Superior temporal gyrus (tissue), 1 donor: ENCODE measurements around the gene SMG9.

ENCODE experiments used
- DNase-seq: peaks from one replicate; pipeline ENCODE4 v3.0.0-alpha.2; 2016; ENCODE audit errors: extremely low spot score

Gene SMG9

GRCh38 chr19:43752287-43752875, 2.4 kb downstream of the SMG9 start:
- no peak for DNase-seq

DNA sequence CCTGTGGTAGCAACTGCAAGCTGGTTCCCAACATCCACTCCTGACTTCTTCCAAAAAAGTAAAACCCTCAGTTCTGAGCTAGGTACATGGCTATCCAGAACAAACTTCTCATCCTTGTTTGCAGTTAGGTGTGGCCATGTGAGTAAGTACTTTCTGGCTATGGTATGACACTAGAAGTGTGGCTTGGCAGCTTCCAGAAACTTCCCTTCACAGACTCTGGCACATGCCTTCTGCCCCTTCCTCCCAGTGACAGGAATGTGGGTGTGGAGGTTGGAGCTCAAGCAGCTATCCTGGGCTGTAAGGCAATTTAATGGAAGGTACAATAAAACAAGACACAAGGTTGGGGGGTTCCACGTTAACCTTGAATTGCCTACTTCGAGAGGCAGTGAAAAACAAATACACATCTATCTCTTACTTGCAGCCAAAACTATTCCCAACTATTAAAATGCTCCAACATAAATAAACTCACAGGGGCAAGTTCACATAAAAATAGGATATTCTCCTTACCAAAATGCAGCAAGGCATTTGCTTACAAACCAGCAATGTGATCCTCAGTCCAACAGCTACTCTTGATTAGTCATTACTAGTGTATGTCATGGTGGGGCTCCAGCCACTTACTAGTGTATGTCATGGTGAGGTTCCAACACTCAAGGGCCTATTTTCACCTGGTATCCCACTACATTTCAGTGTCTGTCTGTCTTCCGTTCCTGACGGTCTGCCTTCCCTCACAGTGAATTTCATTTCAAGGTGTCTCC, 3.1 kb downstream of the SMG9 start:
- DNase-seq, result no peak

GRCh38 chr19:43749898-43750297, 4.9 kb downstream of the SMG9 start:
- DNase-seq, result no peak

GRCh38 chr19:43749152-43749551, 5.6 kb downstream of the SMG9 start:
- DNase-seq, result no peak

DNA sequence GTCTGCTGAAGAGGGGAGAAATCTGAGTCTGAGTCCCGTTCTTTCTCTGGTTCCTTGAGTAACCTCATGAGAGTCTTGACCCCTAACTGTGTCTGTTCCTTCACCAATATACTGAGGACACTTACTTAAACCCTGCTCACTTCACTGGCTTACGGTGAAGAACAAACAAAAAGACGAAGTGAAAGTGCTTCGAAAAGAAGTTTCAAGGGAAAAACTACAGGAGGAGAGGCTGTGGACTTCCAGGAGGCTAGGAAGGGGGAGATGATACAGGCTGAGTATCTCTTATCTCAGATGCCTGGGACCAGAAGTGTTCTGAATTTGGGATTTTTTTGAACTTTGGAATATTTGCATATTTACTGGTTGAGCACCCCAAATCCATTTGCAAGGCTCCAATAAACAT, 6.1 kb downstream of the SMG9 start:
- DNase-seq, result no peak

GRCh38 chr19:43748205-43748594, 6.6 kb downstream of the SMG9 start:
- DNase-seq, result no peak

GRCh38 chr19:43747557-43748204, 7.1 kb downstream of the SMG9 start:
- no peak for DNase-seq

DNA sequence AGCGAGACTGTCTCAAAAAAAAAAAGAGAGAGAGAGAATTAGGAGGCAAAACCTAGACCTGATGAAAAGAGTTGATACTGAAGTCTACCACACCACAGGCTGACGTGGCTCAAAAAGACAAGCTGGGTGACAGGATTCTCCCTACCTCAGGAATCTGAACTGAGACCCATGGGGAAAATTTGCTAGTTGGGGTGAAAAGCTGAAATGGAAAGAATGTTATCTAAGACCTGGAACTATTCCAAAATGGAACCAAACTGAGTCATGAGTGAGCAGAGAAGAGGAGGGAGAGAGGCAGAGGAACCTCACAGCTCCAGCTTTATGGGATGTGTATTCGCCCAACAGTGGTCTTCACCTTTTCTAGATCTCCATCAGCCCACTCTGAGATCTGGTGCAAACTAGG, 11.7 kb downstream of the SMG9 start:
- peak; percentile 20 for DNase-seq

GRCh38 chr19:43741075-43741825, 13.5 kb downstream of the SMG9 start:
- no peak for DNase-seq

- DNase-seq, result no peak
Observed at GRCh38 chr19:43739439-43740235, 15.1 kb downstream of the SMG9 start.

GRCh38 chr19:43738780-43739211, 16.0 kb downstream of the SMG9 start:
- no peak for DNase-seq

- no peak for DNase-seq
Observed at GRCh38 chr19:43735957-43736356, 18.8 kb downstream of the SMG9 start.

GRCh38 chr19:43735013-43735412, 19.7 kb downstream of the SMG9 start:
- no peak for DNase-seq

GRCh38 chr19:43731846-43732245, 22.9 kb downstream of the SMG9 start:
- DNase-seq, result no peak

DNA sequence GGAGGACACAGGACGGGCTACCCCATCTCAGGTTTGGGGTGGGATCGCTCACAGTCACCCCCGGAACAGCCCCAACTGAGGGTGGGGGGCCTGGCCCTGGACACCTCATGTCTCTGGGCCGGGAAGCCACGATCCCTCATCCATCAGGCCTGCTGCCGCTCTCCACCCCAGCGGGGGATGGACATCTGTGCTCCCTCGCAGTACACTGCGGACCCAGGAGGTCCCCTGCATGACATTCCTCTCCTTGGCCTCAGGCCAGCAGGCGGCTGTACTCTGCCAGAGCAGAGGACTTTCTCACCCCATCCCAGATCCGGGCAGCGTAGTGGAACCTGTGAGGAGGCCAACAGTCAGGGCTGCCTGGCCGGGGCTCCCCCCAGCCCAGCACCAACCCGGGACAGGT, 23.4 kb downstream of the SMG9 start:
- DNase-seq, result no peak

DNA sequence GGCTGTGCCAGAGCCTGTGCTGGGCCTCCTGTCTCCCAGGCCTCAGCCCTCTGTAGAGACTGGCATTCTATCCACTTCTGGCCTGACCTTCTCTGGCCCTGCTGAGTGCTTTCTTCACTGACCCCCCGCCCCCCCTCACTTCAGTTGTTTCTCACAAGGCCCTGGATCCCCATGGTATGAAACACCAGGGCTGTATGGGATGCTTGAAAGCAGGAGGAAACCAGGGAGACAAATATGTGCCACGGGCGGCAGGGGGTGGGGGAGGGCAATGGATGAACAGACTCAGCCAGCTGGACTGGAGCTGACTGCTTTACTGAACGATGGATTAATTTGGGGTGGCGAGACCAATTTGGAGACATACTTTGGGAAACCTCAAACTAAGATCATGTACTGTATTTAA, 24.8 kb downstream of the SMG9 start:
- no peak for DNase-seq

DNA sequence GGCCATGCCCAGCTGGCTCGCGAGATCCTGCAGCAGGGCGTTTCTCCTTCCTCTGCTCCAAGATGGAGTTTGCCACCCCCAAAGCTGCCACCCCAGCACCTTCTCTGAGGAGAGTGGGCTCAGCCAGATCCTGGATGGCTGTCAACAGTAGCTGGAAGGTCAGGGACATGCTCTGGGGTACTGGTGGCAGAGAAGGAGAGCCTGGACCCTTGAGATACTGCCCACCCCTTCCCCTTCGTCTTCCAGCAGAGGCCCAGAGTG, 27.2 kb downstream of the SMG9 start:
- DNase-seq, result no peak

GRCh38 chr19:43726736-43727592, 27.8 kb downstream of the SMG9 start:
- DNase-seq, result no peak

DNA sequence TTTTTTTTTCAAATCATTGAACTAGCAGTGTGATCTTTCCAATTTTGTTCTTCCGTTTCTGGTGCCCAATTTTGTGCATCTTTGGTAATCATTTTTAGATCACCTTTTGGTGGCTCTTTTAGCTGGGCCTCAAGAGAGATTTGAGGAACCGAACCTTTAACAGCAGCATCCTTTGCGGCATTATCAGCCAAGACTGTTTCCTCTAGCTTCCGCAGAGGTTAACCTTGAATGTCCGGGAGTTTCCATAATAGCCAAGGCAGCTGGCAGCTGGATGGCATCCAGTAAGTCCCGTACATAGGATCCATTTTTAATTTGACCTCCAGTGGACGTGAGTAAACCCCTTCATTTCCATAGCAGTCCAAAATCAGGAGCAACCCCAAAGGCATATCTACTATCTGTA, 29.3 kb downstream of the SMG9 start:
- no peak for DNase-seq

DNA sequence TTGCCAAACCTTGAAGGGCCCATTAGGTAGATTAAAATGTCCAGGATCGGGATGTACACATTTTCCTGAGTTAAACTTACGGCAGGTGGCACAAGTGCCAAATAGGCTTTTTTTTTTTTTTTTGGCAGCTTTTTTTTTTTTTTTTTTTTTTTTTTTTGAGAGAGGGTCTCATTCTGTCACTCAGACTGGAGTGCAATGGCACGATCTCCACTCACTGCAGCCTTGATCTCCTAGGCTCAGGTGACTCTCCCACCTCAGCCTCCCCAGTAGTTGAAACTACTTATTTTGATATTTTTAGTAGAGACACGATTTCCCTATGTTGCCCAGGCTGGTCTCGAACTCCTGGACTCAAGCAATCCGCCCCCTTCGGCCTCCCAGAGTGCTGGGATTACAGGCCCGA, 29.9 kb downstream of the SMG9 start:
- DNase-seq, result no peak

DNA sequence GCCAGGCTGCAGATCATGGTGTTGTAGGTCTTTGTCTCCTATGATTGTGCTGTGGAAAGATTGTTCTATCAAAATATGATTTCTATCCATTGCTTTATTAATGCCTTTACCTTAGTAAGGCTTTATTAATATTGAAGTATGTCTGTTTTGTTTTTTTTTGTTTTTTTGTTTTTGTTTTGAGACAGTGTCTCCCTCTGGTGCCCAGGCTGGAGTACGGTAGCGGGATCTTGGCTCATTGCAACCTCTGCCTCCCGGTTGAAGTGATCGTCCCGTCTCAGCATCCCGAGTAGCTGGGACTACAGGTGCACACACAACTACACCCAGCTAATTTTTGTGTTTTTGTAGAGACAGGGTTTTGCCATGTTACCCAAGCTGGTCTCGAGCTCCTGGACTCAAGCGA, 31.2 kb downstream of the SMG9 start:
- no peak for DNase-seq
